ENCODE measurements around the gene TARS3.

GRCh38 chr15:101609742-101610610 is 114.3 kb downstream of the TARS3 start:
- no peak for TF ChIP-seq CTCF (IDR thresholded peaks at IDR 0.05)
- no peak for TF ChIP-seq EP300 (IDR thresholded peaks at IDR 0.05)
- TF ChIP-seq POLR2AphosphoS5 (IDR thresholded peaks at IDR 0.05), result no peak
- no peak for TF ChIP-seq POLR2A (IDR thresholded peaks at IDR 0.05)

Data from stomach (tissue), 4 donors.